SK-N-MC (cell line): ENCODE results near the gene CNPY2.
"Not testable (repeated sequence)": the region's sequence is repeated elsewhere in the genome, so short reads cannot be mapped to it uniquely, and the experiment has no call there.

ENCODE experiments used
- DNase-seq: peaks from one replicate; pipeline ENCODE4 v3.0.0-alpha.2; 2011; ENCODE audit warnings: low read depth, low spot score
- H3K27ac ChIP-seq: fragments of 200-600 bp; sonication (generic); 2 replicates; pipeline ENCODE4 v1.5.1; 2016; ENCODE audit warnings: mixed run types
- H3K36me3 ChIP-seq: fragments of 200-600 bp; sonication (generic); 2 replicates; pipeline ENCODE4 v1.6.1; 2017; ENCODE audit warnings: antibody characterized with exemption, low read length, mixed read lengths; ENCODE audit not compliant: insufficient read depth
- H3K4me3 ChIP-seq: fragments of 200-600 bp; sonication (generic); 2 replicates; pipeline ENCODE4 v1.5.1; 2016
- H3K9ac ChIP-seq: fragments of 200-600 bp; sonication (generic); 2 replicates; pipeline ENCODE4 v1.8.0; 2017; ENCODE audit warnings: mixed run types, mixed read lengths; ENCODE audit not compliant: insufficient read length
- H3K9me3 ChIP-seq: fragments of 200-600 bp; sonication (generic); 2 replicates; pipeline ENCODE4 v1.6.1; 2017; ENCODE audit warnings: low read depth, mild to moderate bottlenecking, antibody characterized with exemption, low read length, moderate library complexity, mixed read lengths
- EZH2 ChIP-seq: fragments of 200-600 bp; sonication (generic); IDR thresholded peaks from one replicate; pipeline ENCODE4 v1.6.1; 2017; ENCODE audit warnings: antibody characterized with exemption
- FOXP2 ChIP-seq: optimal IDR thresholded peaks from 2 replicates; pipeline ENCODE3; 2011; ENCODE audit warnings: mild to moderate bottlenecking, moderate library complexity; ENCODE audit not compliant: insufficient read depth; ENCODE audit errors: extremely low read length, control extremely low read depth
- POLR2AphosphoS5 ChIP-seq: IDR thresholded peaks from 2 replicates; pipeline ENCODE4 v1.6.1; 2012; ENCODE audit warnings: mild to moderate bottlenecking, low read depth, low read length, borderline replicate concordance

CNPY2 gene

GRCh38 chr12:56348776-56349175 is 33.0 kb upstream of the CNPY2 start:
- Histone ChIP-seq H3K4me3 (no peak overlapping the region), H3K36me3 (peaks cover 40% of the 10 kb centered on the region), H3K9ac (no peak overlapping the region), H3K27ac (no peak overlapping the region), H3K9me3 (no peaks in the 10 kb centered on the region)
- no peak for DNase-seq
- TF ChIP-seq EZH2 (no peak), POLR2AphosphoS5 (no peak), FOXP2 (no peak)

DNA sequence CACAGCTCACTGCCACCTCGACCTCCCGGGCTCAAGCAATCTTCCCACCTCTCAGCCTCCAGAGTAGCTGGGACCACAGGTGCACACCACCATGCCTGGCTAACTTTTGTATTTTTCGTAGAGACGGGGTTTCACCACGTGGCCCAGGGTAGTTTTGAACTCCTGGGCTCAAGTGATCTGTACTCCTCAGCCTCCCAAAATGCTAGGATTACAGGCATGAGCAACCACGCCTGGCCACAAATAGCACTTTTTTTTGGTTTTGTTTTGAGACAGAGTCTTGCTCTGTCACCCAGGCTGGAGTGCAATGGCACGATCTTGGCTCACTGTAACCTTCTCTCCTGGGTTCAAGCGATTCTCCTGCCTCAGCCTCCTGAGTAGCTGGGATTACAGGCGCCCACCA is 31.5 kb upstream of the CNPY2 start:
- not testable (repeated sequence) for H3K9me3 ChIP-seq, H3K9ac ChIP-seq, H3K4me3 ChIP-seq, DNase-seq, H3K27ac ChIP-seq
- H3K36me3 ChIP-seq, result peaks cover 45% of the 10 kb centered on the region

DNA sequence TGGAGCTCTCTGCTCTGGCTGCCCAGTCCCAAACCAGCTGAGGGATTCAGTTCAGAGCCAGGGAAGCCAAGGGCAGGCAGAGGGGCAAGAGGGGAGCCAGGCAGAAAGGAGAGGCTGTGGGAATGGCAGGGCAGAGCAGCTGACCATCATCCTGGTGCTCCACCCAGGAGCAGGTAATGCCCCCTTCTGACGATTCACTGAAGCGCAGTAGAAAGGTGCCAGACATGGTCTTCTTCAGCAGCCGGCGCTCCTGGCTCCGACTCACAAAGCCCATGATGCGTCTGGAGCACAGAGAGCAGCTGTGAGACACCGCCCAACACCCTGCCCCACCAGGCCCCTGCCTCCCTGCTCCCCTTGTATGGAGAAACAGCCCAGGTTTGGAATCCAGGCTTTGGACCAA is 30.9 kb upstream of the CNPY2 start:
- TF ChIP-seq EZH2, result no peak
- no peak for TF ChIP-seq FOXP2
- no peak for TF ChIP-seq POLR2AphosphoS5
- no peaks in the 10 kb centered on the region for H3K9me3 ChIP-seq
- no peak for DNase-seq

GRCh38 chr12:56342290-56342689 is 26.5 kb upstream of the CNPY2 start:
- H3K36me3 ChIP-seq, result peaks cover 18% of the 10 kb centered on the region; the same call in 1 of the 2 replicates
- not testable (repeated sequence) for H3K27ac ChIP-seq, DNase-seq

More for the DNA sequence above, 30.9 kb upstream of the CNPY2 start:
- peaks cover 45% of the 10 kb centered on the region for H3K36me3 ChIP-seq
- H3K4me3 ChIP-seq, result no peak overlapping the region
- H3K9ac ChIP-seq, result no peak overlapping the region
- H3K27ac ChIP-seq, result no peak overlapping the region

GRCh38 chr12:56341616-56342015 is 25.8 kb upstream of the CNPY2 start:
- no peak for DNase-seq
- H3K4me3 ChIP-seq, result no peak overlapping the region
- no peak overlapping the region for H3K27ac ChIP-seq
- no peak overlapping the region for H3K9ac ChIP-seq
- H3K9me3 ChIP-seq, result no peaks in the 10 kb centered on the region
- H3K36me3 ChIP-seq, result peaks cover 18% of the 10 kb centered on the region; the same call in 1 of the 2 replicates
- TF ChIP-seq POLR2AphosphoS5 (no peak), EZH2 (no peak), FOXP2 (no peak)

More at GRCh38 chr12:56342290-56342689, 26.5 kb upstream of the CNPY2 start:
- not testable (repeated sequence) for H3K9me3 ChIP-seq, H3K9ac ChIP-seq, H3K4me3 ChIP-seq

- no peak overlapping the region for H3K9ac ChIP-seq
- peaks cover 8% of the 10 kb centered on the region; the same call in 1 of the 2 replicates for H3K36me3 ChIP-seq
- no peaks in the 10 kb centered on the region for H3K9me3 ChIP-seq
- no peak overlapping the region for H3K4me3 ChIP-seq
- TF ChIP-seq FOXP2, result no peak
- TF ChIP-seq EZH2, result no peak
- no peak for TF ChIP-seq POLR2AphosphoS5
- no peak for DNase-seq
- no peak overlapping the region for H3K27ac ChIP-seq
Measured at GRCh38 chr12:56339158-56339422, 23.3 kb upstream of the CNPY2 start.

- no peak for DNase-seq
- Histone ChIP-seq H3K9ac (peak within 1 kb of the TSS; percentile 21), H3K36me3 (peaks cover 2% of the 10 kb centered on the region; the same call in 1 of the 2 replicates), H3K4me3 (no peak within 1 kb of the TSS), H3K9me3 (no peaks in the 10 kb centered on the region), H3K27ac (no peak within 1 kb of the TSS)
- TF ChIP-seq EZH2 (no peak), POLR2AphosphoS5 (no peak), FOXP2 (no peak)
Measured at GRCh38 chr12:56338308-56339157, 22.7 kb upstream of the CNPY2 start, which contains the start of gene IL23A. TSS of gene IL23A (plus strand) at chr12:56338884. CDS start at chr12:56339045, 161 bp downstream.

- Histone ChIP-seq H3K9me3 (no peaks in the 10 kb centered on the region), H3K9ac (no peak overlapping the region), H3K4me3 (no peak overlapping the region), H3K36me3 (no peaks in the 10 kb centered on the region; the same call in 1 of the 2 replicates), H3K27ac (no peak overlapping the region)
- DNase-seq, result no peak
- TF ChIP-seq EZH2, result no peak
- TF ChIP-seq POLR2AphosphoS5, result no peak
- TF ChIP-seq FOXP2, result no peak
Measured at GRCh38 chr12:56337753-56338251, 22.0 kb upstream of the CNPY2 start.
